Lower leg skin (tissue), 3 donors: ENCODE data around the gene NEDD9.

Experiments used
- CTCF ChIP-seq, 3 donors: fragments of 450-650 bp; IDR thresholded peaks; one replicate each; pipeline ENCODE4 v1.5.1; 2016; ENCODE audit warnings: antibody characterized with exemption in 3 of 3, mild to moderate bottlenecking in 3 of 3, moderate library complexity in 2 of 3
- POLR2A ChIP-seq, 2 donors: fragments of 450-650 bp; IDR thresholded peaks; one replicate each; pipeline ENCODE4 v1.6.1; 2016 to 2017; ENCODE audit warnings: antibody characterized with exemption in 2 of 2, mild to moderate bottlenecking in 1 of 2, moderate library complexity in 1 of 2

GRCh38 chr6:11262242-11262641 lies 29.8 kb upstream of the NEDD9 start:
- no peak for TF ChIP-seq CTCF (IDR thresholded peaks at IDR 0.05)
- TF ChIP-seq POLR2A (IDR thresholded peaks at IDR 0.05): no peak
